ENCODE data around the gene MIEF2. TPM values are rescaled to one million over a fixed set of nuclear protein-coding genes. Genes with fewer than 3 reads are reported as not detected.

MIEF2 gene
- total and polyA plus RNA-seq, 3 donors from 2014 or later, result 7.5 to 29.4 (median 28.5) TPM

GRCh38 chr17:18262641-18263040, 2.2 kb downstream of the MIEF2 start:
- Histone ChIP-seq H3K4me1 (peaks cover 20% of the 10 kb centered on the region), H3K4me3 (no peak overlapping the region), H3K36me3 (ENCODE audit: low read depth, missing control alignments) (no peaks in the 10 kb centered on the region), H3K27me3 (no peaks in the 10 kb centered on the region), H3K27ac (no peak overlapping the region), H3K9me3 (no peaks in the 10 kb centered on the region)
- TF ChIP-seq CTCF (IDR thresholded peaks at IDR 0.05) (no peak), POLR2A (IDR thresholded peaks at IDR 0.05) (no peak)
- WGBS, 2 donors, result 87% methylated on average over 3 to 12 of the region's 12 CpGs
- DNase-seq, result no peak
- intact Hi-C loops (cut with DNase I; ENCODE audit: low total_unique reads), result loop anchor here (10.0 kb wide), 1 partner anchor 62 kb away; no protein-coding TSS in a partner anchor

- no peak overlapping the region for H3K4me3 ChIP-seq
- no peaks in the 10 kb centered on the region for H3K36me3 ChIP-seq (ENCODE audit: low read depth, missing control alignments)
- 88 to 91% methylated on average over 5 to 43 of the region's 50 CpGs for WGBS, 2 donors
- no peak overlapping the region for H3K27ac ChIP-seq
- no peaks in the 10 kb centered on the region for H3K27me3 ChIP-seq
- peaks cover 15% of the 10 kb centered on the region for H3K4me1 ChIP-seq
- intact Hi-C loops (cut with DNase I; ENCODE audit: low total_unique reads), result loop anchor here (10.0 kb wide), 1 partner anchor 61 kb away; no protein-coding TSS in a partner anchor
- no peak for DNase-seq
- H3K9me3 ChIP-seq, result no peaks in the 10 kb centered on the region
- TF ChIP-seq CTCF (IDR thresholded peaks at IDR 0.05) (no peak), POLR2A (IDR thresholded peaks at IDR 0.05) (no peak)
Measured at GRCh38 chr17:18263885-18264682, 3.6 kb downstream of the MIEF2 start.

GRCh38 chr17:18267366-18267765, 6.9 kb downstream of the MIEF2 start:
- DNase-seq, result no peak
- Histone ChIP-seq H3K36me3 (ENCODE audit: low read depth, missing control alignments) (no peaks in the 10 kb centered on the region), H3K27me3 (no peaks in the 10 kb centered on the region), H3K9me3 (no peaks in the 10 kb centered on the region), H3K27ac (no peak overlapping the region), H3K4me1 (no peaks in the 10 kb centered on the region), H3K4me3 (no peak overlapping the region)
- WGBS, 2 donors, result 78 to 86% methylated on average over 5 to 10 of the region's 10 CpGs
- TF ChIP-seq POLR2A (IDR thresholded peaks at IDR 0.05) (no peak), CTCF (IDR thresholded peaks at IDR 0.05) (no peak)
- intact Hi-C loops (cut with DNase I; ENCODE audit: low total_unique reads), result loop anchor here (10.0 kb wide), 1 partner anchor 57 kb away; no protein-coding TSS in a partner anchor

- Histone ChIP-seq H3K27me3 (no peaks in the 10 kb centered on the region), H3K36me3 (ENCODE audit: low read depth, missing control alignments) (no peaks in the 10 kb centered on the region), H3K4me3 (no peak overlapping the region), H3K4me1 (no peaks in the 10 kb centered on the region), H3K27ac (no peak overlapping the region), H3K9me3 (no peaks in the 10 kb centered on the region)
- TF ChIP-seq POLR2A (IDR thresholded peaks at IDR 0.05), result no peak
- TF ChIP-seq CTCF (IDR thresholded peaks at IDR 0.05), result no peak
- no peak for DNase-seq
- WGBS, 2 donors, result 63 to 69% methylated on average over 12 of the region's 14 CpGs
- intact Hi-C loops (cut with DNase I; ENCODE audit: low total_unique reads), result loop anchor here (10.0 kb wide), 1 partner anchor 57 kb away; no protein-coding TSS in a partner anchor
Measured at GRCh38 chr17:18267927-18268711, 7.7 kb downstream of the MIEF2 start.
